H1 (cell line): ENCODE measurements around the gene DYNC1I2. TPM values are rescaled to one million over a fixed set of nuclear protein-coding genes. Genes with fewer than 3 reads are reported as not detected.

Source experiments
- CTCF ChIA-PET: fragments of 300-600 bp; sonication (Branson Sonifier 250); formaldehyde crosslinking; loops from one replicate; lab custom pipeline; 2021; ENCODE audit not compliant: partially characterized antibody; lab: Charles Lee
- POLR2A ChIA-PET: fragments of 300-600 bp; sonication (Branson Sonifier 250); formaldehyde crosslinking; loops from one replicate; lab custom pipeline; 2021; ENCODE audit warnings: inconsistent platforms; ENCODE audit not compliant: partially characterized antibody; lab: Charles Lee
- DNase-seq, 2 experiments: peaks; one replicate each; pipeline versions ENCODE4 v3.0.0 to v3.0.0-alpha.2; 2010 to 2022; ENCODE audit warnings: low spot score in 2 of 2, low read depth in 1 of 2, mixed read lengths in 1 of 2
- FAIRE-seq: peaks from 2 replicates; lab custom pipeline; 2011; peaks lifted over from hg19 to GRCh38; lab: Jason Lieb, UNC
- H2AFZ ChIP-seq: 2 replicates; pipeline ENCODE4 v1.8.1; 2012; ENCODE audit warnings: low read length, inconsistent platforms
- H2AK5ac ChIP-seq: 2 replicates; pipeline ENCODE4 v1.6.1; 2013; ENCODE audit warnings: low read depth, low read length
- H2BK120ac ChIP-seq: replicated peaks from 2 replicates; pipeline ENCODE3; 2013; ENCODE audit warnings: low read depth, low read length, inconsistent platforms
- H2BK12ac ChIP-seq: 2 replicates; pipeline ENCODE4 v1.6.1; 2013; ENCODE audit warnings: low read depth, low read length
- H2BK15ac ChIP-seq: 2 replicates; pipeline ENCODE4 v1.6.1; 2013; ENCODE audit warnings: low read length
- H2BK20ac ChIP-seq: 2 replicates; pipeline ENCODE4 v1.6.1; 2013; ENCODE audit warnings: low read length
- H2BK5ac ChIP-seq: 2 replicates; pipeline ENCODE4 v1.6.1; 2013; ENCODE audit warnings: low read depth, low read length
- H3K14ac ChIP-seq: 2 replicates; pipeline ENCODE4 v1.6.1; 2013; ENCODE audit warnings: inconsistent platforms; ENCODE audit not compliant: insufficient read length
- H3K18ac ChIP-seq: 2 replicates; pipeline ENCODE4 v1.6.1; 2013; ENCODE audit warnings: low read length; ENCODE audit errors: extremely low read depth
- H3K23ac ChIP-seq: 2 replicates; pipeline ENCODE4 v1.6.1; 2013; ENCODE audit warnings: inconsistent platforms; ENCODE audit not compliant: insufficient read length
- H3K23me2 ChIP-seq: 2 replicates; pipeline ENCODE4 v1.6.1; 2013; ENCODE audit warnings: low read depth, low read length
- H3K27ac ChIP-seq: 2 replicates; pipeline ENCODE4 v1.6.1; 2011; ENCODE audit warnings: low read depth, low read length, inconsistent platforms
- H3K27me3 ChIP-seq, 4 experiments: replicated peaks in 1 of 4; 1 replicate in 1 of 4; 2 replicates in 3 of 4; pipeline versions ENCODE4 v1.6.1 to v1.8.1; 2011 to 2013; ENCODE audit warnings: low read length in 3 of 4, mild to moderate bottlenecking in 3 of 4, inconsistent platforms in 2 of 4, mixed read lengths in 2 of 4, moderate library complexity in 1 of 4; ENCODE audit not compliant: control insufficient read depth in 3 of 4, insufficient read depth in 3 of 4; ENCODE audit errors: extremely low read depth in 1 of 4
- H3K36me3 ChIP-seq, 4 experiments: 2 replicates each; pipeline versions ENCODE4 v1.6.1 to v1.8.1; 2011 to 2013; ENCODE audit warnings: mild to moderate bottlenecking in 4 of 4, low read length in 3 of 4, moderate library complexity in 2 of 4, control low read depth in 1 of 4, inconsistent platforms in 1 of 4; ENCODE audit not compliant: insufficient read depth in 4 of 4, control insufficient read depth in 2 of 4
- H3K4ac ChIP-seq: replicated peaks from 2 replicates; pipeline ENCODE3; 2013; ENCODE audit warnings: low read length, low read depth, mixed read lengths, inconsistent platforms; ENCODE audit not compliant: insufficient read length
- H3K4me1 ChIP-seq, 4 experiments: replicated peaks in 1 of 4; 1 replicate in 1 of 4; 2 replicates in 3 of 4; pipeline versions ENCODE4 v1.6.1 to v1.8.1; 2011 to 2013; ENCODE audit warnings: low read length in 3 of 4, inconsistent platforms in 2 of 4, mixed read lengths in 1 of 4; ENCODE audit not compliant: insufficient read depth in 4 of 4, control insufficient read depth in 3 of 4
- H3K4me2 ChIP-seq, 2 experiments: 2 replicates each; pipeline versions ENCODE4 v1.6.1 to v1.8.1; 2011 to 2013; ENCODE audit warnings: low read depth in 2 of 2, low read length in 2 of 2, control low read depth in 1 of 2, inconsistent platforms in 1 of 2, mild to moderate bottlenecking in 1 of 2; ENCODE audit not compliant: insufficient read depth in 1 of 2
- H3K4me3 ChIP-seq, 4 experiments: fragments of 200-600, 300-600 bp in 1 of 4; sonication (generic), shearing (Covaris generic), sonication (Bioruptor Twin) in 1 of 4; 2 replicates each; pipeline versions ENCODE4 v1.5.1 to v1.8.1; 2011 to 2016; ENCODE audit warnings: low read length in 4 of 4, low read depth in 3 of 4, control low read depth in 2 of 4, inconsistent platforms in 2 of 4, mild to moderate bottlenecking in 2 of 4, mixed read lengths in 1 of 4, moderate library complexity in 1 of 4; ENCODE audit not compliant: insufficient read depth in 2 of 4; ENCODE audit errors: extremely low read depth in 1 of 4
- H3K56ac ChIP-seq: replicated peaks from 2 replicates; pipeline ENCODE3; 2013; ENCODE audit warnings: low read depth, mild to moderate bottlenecking, mixed read lengths, low read length, inconsistent platforms; ENCODE audit not compliant: insufficient read length
- H3K79me1 ChIP-seq: 2 replicates; pipeline ENCODE4 v1.6.1; 2013; ENCODE audit warnings: low read depth, low read length, control low read depth
- H3K79me2 ChIP-seq, 2 experiments: 2 replicates each; pipeline versions ENCODE4 v1.6.1 to v1.8.1; 2012 to 2013; ENCODE audit warnings: low read length in 2 of 2, mild to moderate bottlenecking in 2 of 2, inconsistent platforms in 1 of 2; ENCODE audit not compliant: insufficient read depth in 2 of 2, control insufficient read depth in 1 of 2
- H3K9ac ChIP-seq, 4 experiments: replicated peaks in 1 of 4; 1 replicate in 1 of 4; 2 replicates in 3 of 4; pipeline versions ENCODE4 v1.6.1 to v1.8.1; 2011 to 2013; ENCODE audit warnings: low read depth in 3 of 4, low read length in 3 of 4, control low read depth in 2 of 4, mild to moderate bottlenecking in 2 of 4, moderate library complexity in 2 of 4, inconsistent platforms in 1 of 4; ENCODE audit errors: extremely low read depth in 1 of 4
- H3K9me3 ChIP-seq, 2 experiments: 2 replicates each; pipeline versions ENCODE4 v1.6.1 to v1.8.1; 2012 to 2013; ENCODE audit warnings: mild to moderate bottlenecking in 2 of 2, moderate library complexity in 2 of 2, control low read depth in 1 of 2, inconsistent platforms in 1 of 2, low read depth in 1 of 2, low read length in 1 of 2, mixed read lengths in 1 of 2; ENCODE audit not compliant: insufficient read depth in 2 of 2
- H4K20me1 ChIP-seq, 2 experiments: replicated peaks in 1 of 2; 2 replicates each; pipeline versions ENCODE3 to v1.8.1; 2011 to 2013; ENCODE audit warnings: inconsistent platforms in 2 of 2, low read length in 2 of 2, mild to moderate bottlenecking in 1 of 2; ENCODE audit not compliant: insufficient read depth in 2 of 2, control insufficient read depth in 1 of 2
- H4K5ac ChIP-seq: 2 replicates; pipeline ENCODE4 v1.6.1; 2013; ENCODE audit warnings: low read length, low read depth, mixed read lengths, inconsistent platforms; ENCODE audit not compliant: insufficient read length
- H4K8ac ChIP-seq: 2 replicates; pipeline ENCODE4 v1.8.0; 2013; ENCODE audit warnings: mild to moderate bottlenecking, moderate library complexity, low read length, inconsistent platforms; ENCODE audit not compliant: insufficient read depth; ENCODE audit errors: extremely low read depth
- H4K91ac ChIP-seq: replicated peaks from 2 replicates; pipeline ENCODE3; 2013; ENCODE audit warnings: low read length, mixed read lengths, inconsistent platforms; ENCODE audit not compliant: insufficient read length
- BACH1 ChIP-seq: IDR thresholded peaks from 2 replicates; pipeline ENCODE4 v1.6.1; 2012; ENCODE audit warnings: low read length, improper control_type of control experiment
- BCL11A ChIP-seq, 2 experiments: IDR thresholded peaks; one replicate each; pipeline ENCODE4 v1.6.1; 2011; ENCODE audit warnings: low read depth in 2 of 2, low read length in 2 of 2, mild to moderate bottlenecking in 2 of 2
- BRCA1 ChIP-seq: IDR thresholded peaks from 2 replicates; pipeline ENCODE4 v1.6.1; 2012; ENCODE audit warnings: low read depth, low read length, improper control_type of control experiment
- CTBP2 ChIP-seq: IDR thresholded peaks from 2 replicates; pipeline ENCODE4 v1.7.0; 2011; ENCODE audit warnings: borderline replicate concordance, mild to moderate bottlenecking, moderate library complexity, mixed read lengths, low read length; ENCODE audit not compliant: insufficient read depth, insufficient read length
- HDAC2 ChIP-seq, 2 experiments: fragments of 300-600 bp in 1 of 2; sonication (generic) in 1 of 2; IDR thresholded peaks; 2 replicates each; pipeline ENCODE4 v1.6.1; 2011 to 2012; ENCODE audit warnings: low read depth in 2 of 2, low read length in 2 of 2, mild to moderate bottlenecking in 2 of 2, moderate library complexity in 2 of 2, borderline replicate concordance in 1 of 2, inconsistent platforms in 1 of 2
- JUN ChIP-seq: IDR thresholded peaks from 2 replicates; pipeline ENCODE4 v1.6.1; 2011; ENCODE audit warnings: low read depth, mild to moderate bottlenecking, improper control_type of control experiment, low read length
- KDM1A ChIP-seq: fragments of 200-600, 300-600 bp; sonication (generic); IDR thresholded peaks from 2 replicates; pipeline ENCODE4 v1.7.1; 2016; ENCODE audit warnings: mild to moderate bottlenecking, low read length, borderline replicate concordance
- KDM4A ChIP-seq: IDR thresholded peaks from one replicate; pipeline ENCODE4 v1.7.1; 2012; ENCODE audit warnings: low read depth, mild to moderate bottlenecking, moderate library complexity, low read length, inconsistent platforms; ENCODE audit not compliant: severe bottlenecking
- RBBP5 ChIP-seq: IDR thresholded peaks from 2 replicates; pipeline ENCODE4 v1.7.1; 2012; ENCODE audit warnings: low read depth, mild to moderate bottlenecking, inconsistent platforms, low read length, moderate library complexity, borderline replicate concordance
- RXRA ChIP-seq: IDR thresholded peaks from 2 replicates; pipeline ENCODE4 v1.6.1; 2011; ENCODE audit warnings: low read depth, mild to moderate bottlenecking, low read length, moderate library complexity; ENCODE audit not compliant: insufficient read depth
- SIRT6 ChIP-seq: IDR thresholded peaks from one replicate; pipeline ENCODE4 v1.7.1; 2012; ENCODE audit warnings: low read length, inconsistent platforms
- SUZ12 ChIP-seq: fragments of 200-600 bp; sonication (generic); IDR thresholded peaks from 2 replicates; pipeline ENCODE4 v1.6.1; 2012; ENCODE audit warnings: mild to moderate bottlenecking, inconsistent platforms, low read length, moderate library complexity, mixed read lengths
- TCF12 ChIP-seq: IDR thresholded peaks from 2 replicates; pipeline ENCODE4 v1.6.1; 2011; ENCODE audit warnings: low read depth, mild to moderate bottlenecking, low read length
- WGBS, 2 experiments: shearing (Covaris generic) in 1 of 2; methylation state at CpG; one replicate each; pipeline versions ENCODE4 v1.1.6 to v1.1.7; 2013 to 2015; ENCODE audit warnings: low lambda C conversion rate in 2 of 2, mixed read lengths in 2 of 2, inconsistent platforms in 1 of 2, low coverage in 1 of 2, missing lambda C conversion rate in 1 of 2; ENCODE audit not compliant: insufficient replicate concordance in 2 of 2, insufficient coverage in 1 of 2, insufficient read length in 1 of 2; ENCODE audit errors: extremely low coverage in 1 of 2, missing lambda C conversion rate in 1 of 2; 5-methylcytosine and 5-hydroxymethylcytosine counted together
- polyA plus RNA-seq, 7 experiments: library from polyadenylated mRNA; depleted of rRNA in 3 of 7; stranded (reverse) in 5 of 7; unstranded in 2 of 7; fragments of >200 nt in 5 of 7; fragments of 200-250 nt in 2 of 7; gene quantifications; 1 replicate in 5 of 7; 2 replicates in 1 of 7; 4 replicates in 1 of 7; pipeline versions ENCODE4 v1.2.1 to v1.2.3, GENCODE V29; 2011 to 2013; ENCODE audit warnings: missing spikeins in 2 of 7, mixed read lengths in 2 of 7
- total RNA-seq: library from RNA; stranded (reverse); fragmentation: NEBNext Ultra II Directional; extraction: Animal tissue kit (Norgen Biotek cat#: 25700); gene quantifications from 2 replicates; pipeline ENCODE4 v1.2.1, GENCODE V29; 2021
- TF ChIP-seq, protein P1 (sequence below): IDR thresholded peaks from 2 replicates; pipeline ENCODE4 v1.6.1; 2011; ENCODE audit warnings: low read depth, mild to moderate bottlenecking, low read length; ENCODE audit not compliant: insufficient read depth

The DYNC1I2 gene
- total and polyA plus RNA-seq, 2 of the 8 experiments (the other 6 are each of a cell fraction or from before 2014, with no cell fraction given) = 67.3 to 68.1 TPM

GRCh38 chr2:171678619-171679018 lies 8.7 kb upstream of the DYNC1I2 start:
- no peak overlapping the region for H4K91ac ChIP-seq
- H3K23me2 ChIP-seq = no peaks in the 10 kb centered on the region
- H2BK120ac ChIP-seq = no peak overlapping the region
- no peak overlapping the region for H2BK20ac ChIP-seq
- H3K4me3 ChIP-seq = no peak overlapping the region
- H4K5ac ChIP-seq = no peak overlapping the region
- no peak overlapping the region for H3K4ac ChIP-seq
- H3K27ac ChIP-seq = no peak overlapping the region
- no peak overlapping the region for H3K4me2 ChIP-seq
- no peak overlapping the region for H2BK15ac ChIP-seq
- H4K20me1 ChIP-seq = no peaks in the 10 kb centered on the region
- 100% methylated on average over 1 of the region's 1 CpG; no CpG with 5 or more reads in 1 of the 2 experiments for WGBS, 2 experiments
- no peak overlapping the region for H2BK5ac ChIP-seq
- no peak overlapping the region for H2AK5ac ChIP-seq
- no peak overlapping the region for H2AFZ ChIP-seq
- no peak overlapping the region for H4K8ac ChIP-seq
- H3K79me2 ChIP-seq = no peaks in the 10 kb centered on the region
- FAIRE-seq = no peak
- H3K14ac ChIP-seq = no peak overlapping the region
- ChIA-PET CTCF (no interaction called here), POLR2A (no interaction called here)
- H3K23ac ChIP-seq = no peak overlapping the region
- H3K9ac ChIP-seq = no peak overlapping the region
- no peak overlapping the region for H3K18ac ChIP-seq
- TF ChIP-seq SIRT6 (no peak), SUZ12 (no peak), RXRA (no peak), JUN (no peak), KDM4A (no peak), KDM1A (no peak), BCL11A (IDR thresholded peaks at IDR 0.05; ENCODE audit: low read depth in 2 of 2, low read length in 2 of 2) (no peak), CTBP2 (no peak), HDAC2 (IDR thresholded peaks at IDR 0.05; ENCODE audit: borderline replicate concordance in 1 of 2, low read depth in 2 of 2, low read length in 2 of 2) (no peak), BACH1 (no peak), TCF12 (no peak), RBBP5 (no peak), BRCA1 (no peak)
- TF ChIP-seq, protein P1, sequence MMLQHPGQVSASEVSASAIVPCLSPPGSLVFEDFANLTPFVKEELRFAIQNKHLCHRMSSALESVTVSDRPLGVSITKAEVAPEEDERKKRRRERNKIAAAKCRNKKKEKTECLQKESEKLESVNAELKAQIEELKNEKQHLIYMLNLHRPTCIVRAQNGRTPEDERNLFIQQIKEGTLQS = no peak
- H2BK12ac ChIP-seq = no peak overlapping the region
- no peaks in the 10 kb centered on the region for H3K36me3 ChIP-seq
- no peaks in the 10 kb centered on the region for H3K27me3 ChIP-seq
- H3K79me1 ChIP-seq = no peaks in the 10 kb centered on the region
- H3K56ac ChIP-seq = no peak overlapping the region
- H3K4me1 ChIP-seq = peaks cover 0 to 2% (median 0%) of the 10 kb centered on the region in 4 experiments; a peak in 1 of 7 replicates
- no peaks in the 10 kb centered on the region for H3K9me3 ChIP-seq
- no peak for DNase-seq
